CD4-positive, alpha-beta T cell (primary cell): ENCODE measurements around the gene KCNH1. TPM values are rescaled to one million over a fixed set of nuclear protein-coding genes. Genes with fewer than 3 reads are reported as not detected.

ENCODE experiments used
- ATAC-seq: fragments of 200-7000 bp; cut with Tn5 transposase; one replicate; pipeline ENCODE4 v1.10.0; 2022; ENCODE audit warnings: mild to moderate bottlenecking; ENCODE audit not compliant: poor library complexity
- CTCF ChIA-PET: fragments of 350-600 bp; sonication (Branson Sonifier 250); formaldehyde crosslinking; loops from one replicate; lab custom pipeline; 2021; ENCODE audit warnings: antibody characterized with exemption, inconsistent platforms; lab: Charles Lee
- POLR2A ChIA-PET: fragments of 350-600 bp; sonication (Branson Sonifier 250); formaldehyde crosslinking; loops from one replicate; lab custom pipeline; 2021; ENCODE audit warnings: antibody characterized with exemption, inconsistent platforms; lab: Charles Lee
- DNase-seq, 14 experiments: peaks; one replicate each; pipeline ENCODE4 v3.0.0-alpha.2; 2013 to 2020; ENCODE audit warnings: mixed read lengths in 2 of 14
- H3K27ac ChIP-seq, 2 donors: one replicate each; pipeline versions ENCODE4 v1.5.1 to v1.7.0; 2013; ENCODE audit warnings: low read length in 2 of 2, low read depth in 1 of 2, mild to moderate bottlenecking in 1 of 2
- H3K27me3 ChIP-seq, 2 experiments: 1 replicate in 1 of 2; 2 replicates in 1 of 2; pipeline versions ENCODE4 v1.6.1 to v1.7.0; 2013; ENCODE audit warnings: low read length in 2 of 2, control low read depth in 1 of 2, mild to moderate bottlenecking in 1 of 2, moderate library complexity in 1 of 2; ENCODE audit not compliant: insufficient read depth in 2 of 2, control insufficient read depth in 1 of 2
- H3K36me3 ChIP-seq: one replicate; pipeline ENCODE4 v1.6.1; 2013; ENCODE audit warnings: low read length, control low read depth; ENCODE audit not compliant: insufficient read depth
- H3K4me1 ChIP-seq: one replicate; pipeline ENCODE4 v1.6.1; 2013; ENCODE audit warnings: low read length, control low read depth; ENCODE audit not compliant: insufficient read depth
- H3K4me3 ChIP-seq: one replicate; pipeline ENCODE4 v1.5.1; 2013; ENCODE audit warnings: mild to moderate bottlenecking, low read length, moderate library complexity
- H3K9me3 ChIP-seq, 2 experiments: 1 replicate in 1 of 2; 2 replicates in 1 of 2; pipeline versions ENCODE4 v1.6.1 to v1.7.0; 2013; ENCODE audit warnings: low read length in 2 of 2, mild to moderate bottlenecking in 2 of 2, control low read depth in 1 of 2, moderate library complexity in 1 of 2; ENCODE audit not compliant: control insufficient read depth in 1 of 2, insufficient read depth in 1 of 2
- H3K27ac Mint-ChIP-seq: one replicate; pipeline ENCODE4 v1.8.0; 2020; ENCODE audit warnings: mixed read lengths
- H3K27me3 Mint-ChIP-seq: one replicate; pipeline ENCODE4 v1.8.0; 2021; ENCODE audit warnings: mixed read lengths
- H3K36me3 Mint-ChIP-seq: one replicate; pipeline ENCODE4 v1.8.0; 2021; ENCODE audit warnings: low read depth, mixed read lengths
- H3K4me1 Mint-ChIP-seq: one replicate; pipeline ENCODE4 v1.8.0; 2021; ENCODE audit warnings: low read depth, mixed read lengths
- H3K4me3 Mint-ChIP-seq: one replicate; pipeline ENCODE4 v1.8.0; 2020; ENCODE audit warnings: mild to moderate bottlenecking, mixed read lengths
- H3K9me3 Mint-ChIP-seq: one replicate; pipeline ENCODE4 v1.8.0; 2020; ENCODE audit warnings: mixed read lengths
- CTCF ChIP-seq: fragments of 200-600 bp; IDR thresholded peaks from one replicate; pipeline ENCODE4 v1.8.0; 2022; ENCODE audit warnings: antibody characterized with exemption, mild to moderate bottlenecking
- intact Hi-C, 2 experiments: fragments of 100-400 bp; cut with DNase I in 1 of 2; cut with micrococcal nuclease in 1 of 2; formaldehyde crosslinking; loops; one replicate each; pipeline versions ENCODE4 v1.15.1 to v1.9.0; 2023 to 2025; cut with DNase I, micrococcal nuclease
- total RNA-seq, 174 experiments: library from RNA in 2 of 174; stranded (reverse) in 2 of 174; gene quantifications; one replicate each; pipeline ENCODE4 v1.2.3 and lab custom pipeline; 2021 to 2026

The KCNH1 gene
- total RNA-seq, 2 experiments from 2014 or later = not detected

GRCh38 chr1:210698661-210699060 is 435.3 kb downstream of the KCNH1 start:
- H3K27me3 ChIP-seq = no peaks in the 10 kb centered on the region
- no peak for DNase-seq
- no peak overlapping the region for H3K4me3 ChIP-seq
- H3K27me3 Mint-ChIP-seq = no peaks in the 10 kb centered on the region
- peaks cover 0 to 4% of the 10 kb centered on the region in 2 experiments for H3K9me3 ChIP-seq
- no peak for ATAC-seq
- no peak overlapping the region for H3K27ac ChIP-seq
- ChIA-PET CTCF (no interaction called here), POLR2A (no interaction called here)
- H3K36me3 Mint-ChIP-seq = no peaks in the 10 kb centered on the region
- H3K4me3 Mint-ChIP-seq = no peak overlapping the region
- H3K36me3 ChIP-seq = no peaks in the 10 kb centered on the region
- H3K4me1 ChIP-seq = no peaks in the 10 kb centered on the region
- H3K27ac Mint-ChIP-seq = no peak overlapping the region
- H3K4me1 Mint-ChIP-seq = peaks cover 2% of the 10 kb centered on the region
- intact Hi-C loops = no loop called here
- no peak for TF ChIP-seq CTCF
- no peaks in the 10 kb centered on the region for H3K9me3 Mint-ChIP-seq

GRCh38 chr1:210697185-210697584 is 436.8 kb downstream of the KCNH1 start:
- no peak overlapping the region for H3K4me3 ChIP-seq
- no peaks in the 10 kb centered on the region for H3K36me3 ChIP-seq
- H3K9me3 ChIP-seq = peaks cover 0 to 4% of the 10 kb centered on the region in 2 experiments
- no peak overlapping the region for H3K27ac ChIP-seq
- H3K4me1 ChIP-seq = peaks cover 2% of the 10 kb centered on the region
- no peak overlapping the region for H3K4me3 Mint-ChIP-seq
- ChIA-PET CTCF (no interaction called here), POLR2A (no interaction called here)
- no peaks in the 10 kb centered on the region for H3K27me3 Mint-ChIP-seq
- H3K27ac Mint-ChIP-seq = no peak overlapping the region
- intact Hi-C loops = no loop called here
- ATAC-seq = no peak
- TF ChIP-seq CTCF = no peak
- no peaks in the 10 kb centered on the region for H3K36me3 Mint-ChIP-seq
- no peak for DNase-seq
- no peaks in the 10 kb centered on the region for H3K27me3 ChIP-seq
- peaks cover 17% of the 10 kb centered on the region for H3K4me1 Mint-ChIP-seq
- no peaks in the 10 kb centered on the region for H3K9me3 Mint-ChIP-seq

- no peak for ATAC-seq
- Histone ChIP-seq H3K4me1 (peaks cover 2% of the 10 kb centered on the region), H3K27me3 (no peaks in the 10 kb centered on the region), H3K27ac (no peak overlapping the region), H3K36me3 (no peaks in the 10 kb centered on the region), H3K4me3 (no peak overlapping the region), H3K9me3 (peaks cover 0 to 4% of the 10 kb centered on the region in 2 experiments)
- Mint-ChIP-seq H3K9me3 (no peaks in the 10 kb centered on the region), H3K27me3 (no peaks in the 10 kb centered on the region), H3K36me3 (no peaks in the 10 kb centered on the region), H3K27ac (no peak overlapping the region), H3K4me1 (peaks cover 18% of the 10 kb centered on the region), H3K4me3 (no peak overlapping the region)
- intact Hi-C loops = no loop called here
- POLR2A ChIA-PET = no interaction called here
- TF ChIP-seq CTCF = no peak
- DNase-seq = no peak
- CTCF ChIA-PET = no interaction called here
These were observed 437.2 kb downstream of the KCNH1 start for GRCh38 chr1:210696709-210697108.
